ENCODE data around the gene SMARCE1.

The SMARCE1 gene

GRCh38 chr17:40632216-40632615, 15.4 kb downstream of the SMARCE1 start:
- Histone ChIP-seq H3K9me3 (ENCODE audit: severe bottlenecking) (peaks cover 2% of the 10 kb centered on the region), H3K4me3 (ENCODE audit: severe bottlenecking) (no peak overlapping the region), H3K4me1 (ENCODE audit: insufficient read depth, poor library complexity, severe bottlenecking) (no peaks in the 10 kb centered on the region), H3K27ac (ENCODE audit: poor library complexity, severe bottlenecking) (no peak overlapping the region), H3K27me3 (ENCODE audit: insufficient read depth, poor library complexity, severe bottlenecking) (no peaks in the 10 kb centered on the region), H3K36me3 (ENCODE audit: low read depth) (peaks cover 96% of the 10 kb centered on the region)
- ATAC-seq (ENCODE audit: low read depth) (no peak), DNase-seq (ENCODE audit: low spot score) (no peak)
- TF ChIP-seq CTCF (IDR thresholded peaks at IDR 0.05; ENCODE audit: poor library complexity, severe bottlenecking): no peak

- no peaks in the 10 kb centered on the region for H3K4me1 ChIP-seq (ENCODE audit: insufficient read depth, poor library complexity, severe bottlenecking)
- peaks cover 2% of the 10 kb centered on the region for H3K9me3 ChIP-seq (ENCODE audit: severe bottlenecking)
- no peak for TF ChIP-seq CTCF (IDR thresholded peaks at IDR 0.05; ENCODE audit: poor library complexity, severe bottlenecking)
- no peaks in the 10 kb centered on the region for H3K27me3 ChIP-seq (ENCODE audit: insufficient read depth, poor library complexity, severe bottlenecking)
- no peak overlapping the region for H3K4me3 ChIP-seq (ENCODE audit: severe bottlenecking)
- H3K27ac ChIP-seq (ENCODE audit: poor library complexity, severe bottlenecking): no peak overlapping the region
- peaks cover 72% of the 10 kb centered on the region for H3K36me3 ChIP-seq (ENCODE audit: low read depth)
- ATAC-seq (ENCODE audit: low read depth) (no peak), DNase-seq (ENCODE audit: low spot score) (no peak)
Measured at GRCh38 chr17:40629842-40630241, 17.8 kb downstream of the SMARCE1 start.

- Histone ChIP-seq H3K9me3 (ENCODE audit: severe bottlenecking) (no peaks in the 10 kb centered on the region), H3K4me3 (ENCODE audit: severe bottlenecking) (no peak overlapping the region), H3K4me1 (ENCODE audit: insufficient read depth, poor library complexity, severe bottlenecking) (no peaks in the 10 kb centered on the region), H3K27ac (ENCODE audit: poor library complexity, severe bottlenecking) (no peak overlapping the region), H3K36me3 (ENCODE audit: low read depth) (peaks cover 27% of the 10 kb centered on the region), H3K27me3 (ENCODE audit: insufficient read depth, poor library complexity, severe bottlenecking) (no peaks in the 10 kb centered on the region)
- ATAC-seq (ENCODE audit: low read depth) (no peak), DNase-seq (ENCODE audit: low spot score) (no peak)
- TF ChIP-seq CTCF (IDR thresholded peaks at IDR 0.05; ENCODE audit: poor library complexity, severe bottlenecking): no peak
Measured at GRCh38 chr17:40625311-40625710, 22.3 kb downstream of the SMARCE1 start.

- no peak for TF ChIP-seq CTCF (IDR thresholded peaks at IDR 0.05; ENCODE audit: poor library complexity, severe bottlenecking)
- Histone ChIP-seq H3K27ac (ENCODE audit: poor library complexity, severe bottlenecking) (no peak overlapping the region), H3K9me3 (ENCODE audit: severe bottlenecking) (no peaks in the 10 kb centered on the region), H3K4me1 (ENCODE audit: insufficient read depth, poor library complexity, severe bottlenecking) (no peaks in the 10 kb centered on the region), H3K4me3 (ENCODE audit: severe bottlenecking) (no peak overlapping the region), H3K36me3 (ENCODE audit: low read depth) (peaks cover 10% of the 10 kb centered on the region), H3K27me3 (ENCODE audit: insufficient read depth, poor library complexity, severe bottlenecking) (no peaks in the 10 kb centered on the region)
- ATAC-seq (ENCODE audit: low read depth) (no peak), DNase-seq (ENCODE audit: low spot score) (no peak)
Measured at GRCh38 chr17:40623419-40624210, 24.0 kb downstream of the SMARCE1 start.

GRCh38 chr17:40622509-40622928, 25.1 kb downstream of the SMARCE1 start:
- H3K36me3 ChIP-seq (ENCODE audit: low read depth): no peaks in the 10 kb centered on the region
- DNase-seq (ENCODE audit: low spot score) (no peak), ATAC-seq (ENCODE audit: low read depth) (no peak)
- H3K4me3 ChIP-seq (ENCODE audit: severe bottlenecking): no peak overlapping the region
- no peaks in the 10 kb centered on the region for H3K9me3 ChIP-seq (ENCODE audit: severe bottlenecking)
- no peaks in the 10 kb centered on the region for H3K27me3 ChIP-seq (ENCODE audit: insufficient read depth, poor library complexity, severe bottlenecking)
- H3K27ac ChIP-seq (ENCODE audit: poor library complexity, severe bottlenecking): no peak overlapping the region
- H3K4me1 ChIP-seq (ENCODE audit: insufficient read depth, poor library complexity, severe bottlenecking): no peaks in the 10 kb centered on the region
- TF ChIP-seq CTCF (IDR thresholded peaks at IDR 0.05; ENCODE audit: poor library complexity, severe bottlenecking): no peak

Data from RWPE2 (cell line).